ENCODE data around the gene FAM47E. TPM values are rescaled to one million over a fixed set of nuclear protein-coding genes. Genes with fewer than 3 reads are reported as not detected.
"Not testable (repeated sequence)": the region's sequence is repeated elsewhere in the genome, so short reads cannot be mapped to it uniquely, and the experiment has no call there.

Gene FAM47E
- total RNA-seq, 3 donors from 2014 or later (not counting 1 experiment from before 2014, with no cell fraction given) = 0.21 to 0.85 TPM; not detected in 1

DNA sequence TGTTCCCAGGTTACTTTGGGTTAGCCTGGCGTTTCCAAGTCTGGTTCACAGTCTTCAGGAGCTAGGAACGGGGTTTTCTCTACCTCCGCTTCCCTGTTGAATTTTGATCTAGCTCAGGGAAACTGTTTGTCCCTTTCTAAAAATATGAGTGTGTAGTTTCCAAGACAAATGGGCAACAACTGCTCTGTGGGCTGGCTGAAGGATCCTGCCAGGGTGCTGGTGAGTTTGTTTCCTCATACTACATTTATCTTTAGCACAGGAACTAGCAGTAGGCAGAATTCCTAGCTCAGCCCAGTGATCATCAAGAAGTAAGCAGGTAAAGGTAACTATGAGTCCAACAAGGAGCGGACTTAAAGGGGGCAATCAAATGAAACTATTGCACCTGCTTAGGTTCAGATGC is 13.3 kb upstream of the FAM47E start:
- WGBS (ENCODE audit: insufficient coverage) = 95% methylated on average over 4 of the region's 4 CpGs
- Mint-ChIP-seq H3K4me1 (no peaks in the 10 kb centered on the region), H3K27me3 (ENCODE audit: low read depth in 2 of 2) (peaks cover 28 to 30% of the 10 kb centered on the region in 2 donors), H3K36me3 (peaks cover 16% of the 10 kb centered on the region), H3K9me3 (peaks cover 4 to 11% of the 10 kb centered on the region in 2 donors), H3K27ac (no peak overlapping the region), H3K4me3 (no peak overlapping the region)
- ATAC-seq (no peak), DNase-seq (no peak)
- TF ChIP-seq, protein P1, sequence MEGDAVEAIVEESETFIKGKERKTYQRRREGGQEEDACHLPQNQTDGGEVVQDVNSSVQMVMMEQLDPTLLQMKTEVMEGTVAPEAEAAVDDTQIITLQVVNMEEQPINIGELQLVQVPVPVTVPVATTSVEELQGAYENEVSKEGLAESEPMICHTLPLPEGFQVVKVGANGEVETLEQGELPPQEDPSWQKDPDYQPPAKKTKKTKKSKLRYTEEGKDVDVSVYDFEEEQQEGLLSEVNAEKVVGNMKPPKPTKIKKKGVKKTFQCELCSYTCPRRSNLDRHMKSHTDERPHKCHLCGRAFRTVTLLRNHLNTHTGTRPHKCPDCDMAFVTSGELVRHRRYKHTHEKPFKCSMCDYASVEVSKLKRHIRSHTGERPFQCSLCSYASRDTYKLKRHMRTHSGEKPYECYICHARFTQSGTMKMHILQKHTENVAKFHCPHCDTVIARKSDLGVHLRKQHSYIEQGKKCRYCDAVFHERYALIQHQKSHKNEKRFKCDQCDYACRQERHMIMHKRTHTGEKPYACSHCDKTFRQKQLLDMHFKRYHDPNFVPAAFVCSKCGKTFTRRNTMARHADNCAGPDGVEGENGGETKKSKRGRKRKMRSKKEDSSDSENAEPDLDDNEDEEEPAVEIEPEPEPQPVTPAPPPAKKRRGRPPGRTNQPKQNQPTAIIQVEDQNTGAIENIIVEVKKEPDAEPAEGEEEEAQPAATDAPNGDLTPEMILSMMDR (IDR thresholded peaks at IDR 0.05) = no peak
- no peaks in the 10 kb centered on the region for H3K27me3 ChIP-seq (ENCODE audit: control insufficient read depth, insufficient read depth, low read length)
- no peak overlapping the region for H3K27ac ChIP-seq (ENCODE audit: low read length)
- no peak overlapping the region for H3K4me3 ChIP-seq (ENCODE audit: low read length)
- H3K36me3 ChIP-seq (ENCODE audit: control insufficient read depth, insufficient read depth, low read length) = no peaks in the 10 kb centered on the region
- peaks cover 3% of the 10 kb centered on the region for H3K9me3 ChIP-seq (ENCODE audit: control insufficient read depth, insufficient read depth, low read length)
- intact Hi-C loops (cut with micrococcal nuclease) = no loop called here
- no peaks in the 10 kb centered on the region for H3K4me1 ChIP-seq (ENCODE audit: control insufficient read depth, insufficient read depth, low read length)

DNA sequence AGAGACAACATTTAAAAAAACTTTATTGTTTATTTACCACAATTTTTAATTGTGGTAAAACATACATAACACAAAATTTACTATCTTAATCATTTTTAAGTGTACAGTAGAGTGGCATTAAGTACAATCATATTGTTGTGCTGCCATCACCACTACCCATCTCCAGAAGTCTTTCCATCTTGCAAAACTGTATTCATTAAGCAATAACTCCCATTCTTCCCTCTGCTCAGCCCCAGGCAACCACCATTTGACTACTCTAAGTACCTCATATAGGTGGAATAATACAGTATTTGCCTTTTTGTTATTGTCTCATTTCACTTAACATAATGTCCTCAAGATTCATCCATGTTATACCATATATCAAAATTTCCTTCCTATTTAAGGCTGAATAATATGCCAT is 12.8 kb upstream of the FAM47E start:
- peaks cover 16% of the 10 kb centered on the region for H3K36me3 Mint-ChIP-seq
- ATAC-seq (no peak), DNase-seq (no peak)
- H3K4me1 Mint-ChIP-seq = no peaks in the 10 kb centered on the region
- H3K27ac ChIP-seq (ENCODE audit: low read length) = no peak overlapping the region
- H3K4me3 Mint-ChIP-seq = no peak overlapping the region
- no peaks in the 10 kb centered on the region for H3K4me1 ChIP-seq (ENCODE audit: control insufficient read depth, insufficient read depth, low read length)
- H3K27ac Mint-ChIP-seq = no peak overlapping the region
- no peaks in the 10 kb centered on the region for H3K27me3 ChIP-seq (ENCODE audit: control insufficient read depth, insufficient read depth, low read length)
- peaks cover 28 to 30% of the 10 kb centered on the region in 2 donors for H3K27me3 Mint-ChIP-seq (ENCODE audit: low read depth in 2 of 2)
- TF ChIP-seq, protein P1 (IDR thresholded peaks at IDR 0.05) = no peak
- peaks cover 3% of the 10 kb centered on the region for H3K9me3 ChIP-seq (ENCODE audit: control insufficient read depth, insufficient read depth, low read length)
- no peak overlapping the region for H3K4me3 ChIP-seq (ENCODE audit: low read length)
- peaks cover 4 to 11% of the 10 kb centered on the region in 2 donors for H3K9me3 Mint-ChIP-seq
- H3K36me3 ChIP-seq (ENCODE audit: control insufficient read depth, insufficient read depth, low read length) = no peaks in the 10 kb centered on the region
- intact Hi-C loops (cut with micrococcal nuclease) = no loop called here

DNA sequence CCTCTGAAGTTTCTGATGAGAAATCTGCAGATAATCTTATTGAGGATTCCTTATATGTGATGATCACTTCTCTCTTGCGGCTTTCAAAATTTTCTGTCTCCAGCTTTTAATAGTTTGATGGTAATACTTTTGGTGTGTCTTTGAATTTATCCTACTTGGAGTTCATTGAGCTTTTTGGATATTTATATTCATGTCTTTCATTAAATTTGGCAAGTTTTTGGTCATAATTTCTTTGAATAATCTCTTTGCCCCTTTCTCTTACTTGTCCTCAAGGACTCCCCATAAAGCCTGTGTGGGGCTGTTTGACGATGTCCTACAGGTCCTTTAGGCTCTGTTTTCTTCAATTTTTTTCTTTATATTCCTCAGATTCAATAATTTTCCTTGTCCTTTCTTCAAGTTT is 11.3 kb upstream of the FAM47E start:
- H3K9me3 ChIP-seq (ENCODE audit: control insufficient read depth, insufficient read depth, low read length) = peaks cover 3% of the 10 kb centered on the region
- H3K36me3 Mint-ChIP-seq = peaks cover 16% of the 10 kb centered on the region
- no peak for ATAC-seq
- H3K4me1 ChIP-seq (ENCODE audit: control insufficient read depth, insufficient read depth, low read length) = no peaks in the 10 kb centered on the region
- DNase-seq = no peak
- no peak overlapping the region for H3K4me3 Mint-ChIP-seq
- no peaks in the 10 kb centered on the region for H3K36me3 ChIP-seq (ENCODE audit: control insufficient read depth, insufficient read depth, low read length)
- intact Hi-C loops (cut with micrococcal nuclease) = no loop called here
- H3K4me3 ChIP-seq (ENCODE audit: low read length) = no peak overlapping the region
- 84% methylated on average over 2 of the region's 2 CpGs for WGBS (ENCODE audit: insufficient coverage)
- H3K27me3 ChIP-seq (ENCODE audit: control insufficient read depth, insufficient read depth, low read length) = peaks cover 2% of the 10 kb centered on the region
- no peaks in the 10 kb centered on the region for H3K4me1 Mint-ChIP-seq
- H3K27ac ChIP-seq (ENCODE audit: low read length) = no peak overlapping the region
- peaks cover 4 to 11% of the 10 kb centered on the region in 2 donors for H3K9me3 Mint-ChIP-seq
- peaks cover 33 to 35% of the 10 kb centered on the region in 2 donors for H3K27me3 Mint-ChIP-seq (ENCODE audit: low read depth in 2 of 2)
- TF ChIP-seq, protein P1 (IDR thresholded peaks at IDR 0.05) = no peak
- H3K27ac Mint-ChIP-seq = no peak overlapping the region

DNA sequence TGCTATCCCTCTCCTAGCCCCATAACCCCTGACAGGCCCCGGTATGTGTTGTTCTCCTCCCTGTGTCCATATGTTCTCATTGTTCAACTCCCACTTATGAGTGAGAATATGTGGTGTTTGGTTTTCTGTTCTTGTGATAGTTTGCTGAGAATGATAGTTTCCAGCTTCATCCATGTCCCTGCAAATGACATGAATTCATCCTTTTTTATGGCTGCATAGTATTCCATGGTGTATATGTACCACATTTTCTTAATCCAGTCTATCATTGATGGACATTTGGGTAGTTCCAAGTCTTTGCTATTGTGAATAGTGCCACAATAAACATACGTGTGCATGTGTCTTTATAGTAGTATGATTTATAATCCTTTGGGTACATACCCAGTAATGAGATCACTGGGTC is 7.6 kb upstream of the FAM47E start:
- not testable (repeated sequence) for H3K27ac Mint-ChIP-seq; H3K4me3 ChIP-seq (ENCODE audit: low read length)

More for the DNA sequence above, 7.6 kb upstream of the FAM47E start:
- H3K27ac ChIP-seq (ENCODE audit: low read length); ATAC-seq; H3K36me3 ChIP-seq (ENCODE audit: control insufficient read depth, insufficient read depth, low read length); H3K4me3 Mint-ChIP-seq; DNase-seq; H3K4me1 Mint-ChIP-seq; H3K9me3 Mint-ChIP-seq; H3K4me1 ChIP-seq (ENCODE audit: control insufficient read depth, insufficient read depth, low read length); H3K9me3 ChIP-seq (ENCODE audit: control insufficient read depth, insufficient read depth, low read length); intact Hi-C loops (cut with micrococcal nuclease): not testable (repeated sequence)
- peaks cover 38 to 67% of the 10 kb centered on the region in 2 donors for H3K27me3 Mint-ChIP-seq (ENCODE audit: low read depth in 2 of 2)
- H3K27me3 ChIP-seq (ENCODE audit: control insufficient read depth, insufficient read depth, low read length) = peaks cover 14% of the 10 kb centered on the region
- 89% methylated on average over 1 of the region's 2 CpGs for WGBS (ENCODE audit: insufficient coverage)
- peaks cover 16% of the 10 kb centered on the region for H3K36me3 Mint-ChIP-seq

Data from natural killer cell (primary cell).